Measurements from ENCODE around the gene SCFD2.
"Not testable (repeated sequence)": the region's sequence is repeated elsewhere in the genome, so short reads cannot be mapped to it uniquely, and the experiment has no call there.

The SCFD2 gene

GRCh38 chr4:53185869-53186585, 179.8 kb downstream of the SCFD2 start:
- DNase-seq: no peak

GRCh38 chr4:53183754-53184153, 182.1 kb downstream of the SCFD2 start:
- no peak for DNase-seq

GRCh38 chr4:53177751-53178150, 188.1 kb downstream of the SCFD2 start:
- not testable (repeated sequence) for DNase-seq

GRCh38 chr4:53175640-53176039, 190.2 kb downstream of the SCFD2 start:
- DNase-seq: no peak

GRCh38 chr4:53174823-53175222, 191.0 kb downstream of the SCFD2 start:
- no peak for DNase-seq

- no peak for DNase-seq
Observed at GRCh38 chr4:53173576-53173975, 192.3 kb downstream of the SCFD2 start.

- no peak for DNase-seq
Observed at GRCh38 chr4:53171797-53172196, 194.1 kb downstream of the SCFD2 start.

GRCh38 chr4:53169695-53170617, 195.9 kb downstream of the SCFD2 start:
- no peak for DNase-seq

- no peak for DNase-seq
Observed at GRCh38 chr4:53168228-53168627, 197.6 kb downstream of the SCFD2 start.

- DNase-seq: no peak
Observed at GRCh38 chr4:53162969-53163368, 202.9 kb downstream of the SCFD2 start.

- no peak for DNase-seq
Observed at GRCh38 chr4:53161787-53162433, 204.0 kb downstream of the SCFD2 start.

GRCh38 chr4:53161051-53161786, 204.6 kb downstream of the SCFD2 start:
- no peak for DNase-seq

GRCh38 chr4:53156896-53157295, 209.0 kb downstream of the SCFD2 start:
- DNase-seq: no peak

- DNase-seq: no peak
Observed at GRCh38 chr4:53152467-53152866, 213.4 kb downstream of the SCFD2 start.

GRCh38 chr4:53151489-53151788, 214.4 kb downstream of the SCFD2 start:
- no peak for DNase-seq

- DNase-seq: no peak
Observed at GRCh38 chr4:53150631-53151488, 215.0 kb downstream of the SCFD2 start.

- DNase-seq: no peak
Observed at GRCh38 chr4:53147711-53148110, 218.2 kb downstream of the SCFD2 start.

GRCh38 chr4:53147197-53147596, 218.7 kb downstream of the SCFD2 start:
- no peak for DNase-seq

- no peak for DNase-seq
Observed at GRCh38 chr4:53141308-53141707, 224.6 kb downstream of the SCFD2 start.

GRCh38 chr4:53139256-53139655, 226.6 kb downstream of the SCFD2 start:
- DNase-seq: not testable (repeated sequence)

- DNase-seq: no peak
Observed at GRCh38 chr4:53137468-53137867, 228.4 kb downstream of the SCFD2 start.

GRCh38 chr4:53136954-53137353, 228.9 kb downstream of the SCFD2 start:
- no peak for DNase-seq

Data from NCI-H446 treated with DMSO at 0.1 percent for 48 hours (cell line).